Renal cortex interstitium (tissue), 11 donors: ENCODE data around the gene LAMA3. TPM values are rescaled to one million over a fixed set of nuclear protein-coding genes. Genes with fewer than 3 reads are reported as not detected.

Experiments used
- DNase-seq, 11 donors: peaks; one replicate each; pipeline ENCODE4 v3.0.0-alpha.2; 2013; ENCODE audit warnings: low read depth in 9 of 11, low spot score in 4 of 11; ENCODE audit errors: extremely low read depth in 1 of 11
- polyA plus RNA-seq, 3 donors: library from polyadenylated mRNA; unstranded; fragments of 120-200 nt; gene quantifications; one replicate each; pipeline ENCODE4 v1.2.1, GENCODE V29; 2013; ENCODE audit not compliant: insufficient read length in 3 of 3

LAMA3 gene
- polyA plus RNA-seq, 3 donors, result 1.7 to 2.2 (median 2.1) TPM

- DNase-seq, result no peak
Observed at GRCh38 chr18:23877371-23877770, 188.1 kb downstream of the LAMA3 start.

DNA sequence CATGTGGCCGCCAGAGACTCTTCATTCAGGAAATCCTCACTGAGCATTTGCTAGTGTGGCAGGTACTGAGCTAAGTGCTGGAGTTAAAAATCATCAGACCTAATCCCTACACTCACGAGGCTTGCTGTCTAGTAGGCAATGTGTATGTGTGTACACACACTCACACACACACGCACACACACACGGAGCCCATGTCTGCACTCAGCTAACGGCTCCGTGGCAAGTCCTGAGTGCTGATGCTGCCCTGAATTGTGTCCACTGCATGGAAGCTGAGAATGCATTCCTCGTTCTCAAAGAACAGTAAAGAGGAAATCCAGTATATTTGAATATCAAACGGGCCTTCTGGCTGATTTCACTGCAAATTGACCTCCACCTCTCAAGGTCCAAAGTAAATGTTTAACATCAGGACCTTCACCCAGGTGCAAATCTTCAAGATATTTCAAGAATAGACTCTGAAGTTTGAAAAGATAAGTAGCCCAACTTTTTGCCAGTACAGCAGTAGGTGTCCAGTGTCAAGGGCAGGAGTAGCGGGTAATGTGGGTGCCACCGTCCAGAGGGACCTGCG, 189.2 kb downstream of the LAMA3 start:
- no peak for DNase-seq

GRCh38 chr18:23879126-23879525, 189.9 kb downstream of the LAMA3 start:
- DNase-seq, result no peak

GRCh38 chr18:23879544-23879943, 190.3 kb downstream of the LAMA3 start:
- DNase-seq, result no peak

DNA sequence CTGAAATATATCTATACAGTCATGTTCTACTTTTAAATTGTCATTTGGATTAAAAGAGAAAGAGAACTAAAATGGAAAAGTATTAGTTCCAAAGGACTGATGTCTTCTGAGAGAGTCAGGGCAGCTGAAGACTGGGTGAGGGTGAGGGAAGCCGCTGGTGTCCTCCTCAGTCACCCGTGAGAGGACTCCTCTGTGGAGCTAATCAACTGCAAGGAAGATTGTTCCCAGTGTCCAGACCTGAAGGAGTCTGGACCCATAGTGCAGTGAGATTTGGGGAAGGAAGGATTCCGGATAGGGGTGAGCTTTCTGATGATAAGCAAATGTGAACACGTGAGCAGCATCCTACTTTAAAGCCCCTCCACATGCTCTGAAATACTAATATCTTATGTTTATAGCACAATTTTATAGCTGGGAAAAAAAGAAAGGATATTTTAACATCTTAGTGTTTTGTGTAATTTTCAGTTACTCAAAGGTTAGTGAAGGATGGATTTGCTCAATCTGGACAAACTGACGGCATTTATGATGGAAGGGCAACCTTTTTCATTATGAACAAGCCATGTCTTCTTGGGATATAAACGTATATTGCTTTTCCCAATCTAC, 190.8 kb downstream of the LAMA3 start:
- no peak for DNase-seq

DNA sequence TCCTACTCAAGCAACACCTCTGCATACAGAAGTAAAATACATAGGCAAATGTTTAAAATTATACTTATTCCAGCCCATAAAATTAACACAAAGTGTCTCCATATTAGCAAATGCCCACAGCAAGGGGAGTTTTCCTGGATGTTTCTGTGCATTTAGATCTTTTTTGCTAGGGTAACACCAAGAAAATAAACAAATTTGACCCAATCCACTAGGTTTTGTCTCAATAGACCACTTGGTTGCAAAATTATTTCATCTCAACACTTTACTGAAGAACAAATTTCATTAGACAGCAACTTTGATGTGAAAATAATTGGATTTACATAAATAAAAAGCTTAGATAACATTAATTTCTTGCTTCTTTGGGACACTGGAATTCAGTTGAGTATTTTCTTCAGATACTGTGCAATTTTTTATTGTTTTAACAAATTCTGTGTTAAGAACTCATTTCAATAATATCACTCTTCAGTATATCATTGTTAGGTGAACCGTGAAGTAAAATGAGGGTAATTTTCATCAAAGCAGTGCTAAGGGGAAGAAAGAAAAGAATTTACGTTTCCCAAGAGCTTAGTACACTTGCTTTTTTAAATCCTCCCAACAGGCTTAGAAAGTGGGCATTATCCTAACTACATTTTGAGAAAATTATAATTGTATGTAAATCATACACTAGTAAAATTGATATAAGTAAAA, 191.8 kb downstream of the LAMA3 start:
- no peak for DNase-seq

- DNase-seq, result no peak
Observed at GRCh38 chr18:23881778-23882177, 192.5 kb downstream of the LAMA3 start.

GRCh38 chr18:23882616-23883276, 193.5 kb downstream of the LAMA3 start:
- no peak for DNase-seq

GRCh38 chr18:23883277-23883790, 194.1 kb downstream of the LAMA3 start:
- no peak for DNase-seq

- DNase-seq, result no peak
Observed at GRCh38 chr18:23884681-23885375, 195.6 kb downstream of the LAMA3 start.

- DNase-seq, result no peak
Observed at GRCh38 chr18:23885750-23886149, 196.5 kb downstream of the LAMA3 start.

GRCh38 chr18:23887035-23887434, 197.8 kb downstream of the LAMA3 start:
- DNase-seq, result no peak

- DNase-seq, result no peak
Observed at GRCh38 chr18:23887493-23887892, 198.2 kb downstream of the LAMA3 start.

- DNase-seq, result no peak
Observed at GRCh38 chr18:23888881-23889280, 199.6 kb downstream of the LAMA3 start.

- no peak for DNase-seq
Observed at GRCh38 chr18:23889907-23890306, 200.7 kb downstream of the LAMA3 start.

- no peak for DNase-seq
Observed at GRCh38 chr18:23890589-23890988, 201.3 kb downstream of the LAMA3 start.

DNA sequence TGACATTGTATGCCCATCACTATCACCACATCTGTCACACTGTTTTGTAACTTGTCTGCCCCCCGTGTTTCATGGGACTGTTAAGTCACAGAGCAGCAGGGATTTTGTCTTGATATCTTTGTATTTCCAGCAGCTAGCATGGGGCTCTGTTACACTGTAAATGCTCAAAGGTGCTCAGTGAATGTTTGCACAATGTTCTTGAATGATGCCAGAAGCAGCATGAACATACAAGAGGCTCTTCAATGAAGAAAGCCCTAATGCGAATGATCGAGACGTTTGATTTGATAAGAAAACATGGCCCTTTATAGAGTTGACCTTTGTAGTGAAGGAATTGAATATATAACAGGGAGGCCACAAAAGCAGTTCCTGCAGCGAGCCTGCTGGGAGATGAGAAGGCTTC, 204.4 kb downstream of the LAMA3 start:
- DNase-seq, result no peak

DNA sequence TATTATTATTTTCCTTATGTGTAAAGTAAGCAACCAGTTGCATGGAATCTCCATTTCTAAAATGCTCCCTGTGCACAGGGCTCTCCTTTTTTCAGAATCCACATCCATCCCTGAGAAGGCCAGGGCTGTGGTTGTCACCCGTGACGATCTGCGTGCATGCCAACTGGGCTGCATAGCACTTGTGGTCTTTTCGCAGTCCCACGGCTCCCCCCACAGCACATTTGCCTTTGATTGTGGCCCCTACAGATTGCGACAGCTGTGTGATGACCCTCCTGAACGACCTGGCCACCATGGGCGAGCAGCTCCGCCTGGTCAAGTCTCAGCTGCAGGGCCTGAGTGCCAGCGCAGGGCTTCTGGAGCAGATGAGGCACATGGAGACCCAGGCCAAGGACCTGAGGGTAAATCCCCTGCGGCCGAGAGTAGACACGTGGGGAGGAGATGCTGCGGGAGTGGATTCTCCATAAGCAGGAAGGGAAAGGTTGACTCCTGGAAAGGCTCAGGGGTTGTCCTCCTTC, 205.5 kb downstream of the LAMA3 start:
- DNase-seq, result no peak

DNA sequence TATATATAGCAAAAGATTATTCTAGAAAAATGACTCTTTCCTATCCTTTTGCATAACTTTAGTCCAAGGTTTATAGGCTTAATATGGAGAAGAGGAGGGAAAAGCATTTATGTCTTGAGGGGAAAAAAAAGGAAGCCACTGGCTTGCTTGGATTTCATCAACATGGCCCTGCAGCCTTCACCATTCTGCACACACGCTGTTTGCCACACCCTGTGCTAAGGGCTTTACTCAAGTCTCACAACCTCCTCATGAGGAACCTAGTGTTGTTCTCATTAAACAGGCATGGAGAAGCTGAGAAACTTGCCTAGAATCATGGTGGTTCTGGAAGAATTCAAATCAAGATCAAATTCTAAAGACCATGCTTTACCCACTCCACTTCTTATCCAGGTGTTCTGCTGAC, 208.0 kb downstream of the LAMA3 start:
- DNase-seq, result no peak
